Smooth muscle cell (in vitro differentiated cells): ENCODE measurements around the gene CADPS. TPM values are rescaled to one million over a fixed set of nuclear protein-coding genes. Genes with fewer than 3 reads are reported as not detected.

Experiments used
- DNase-seq: peaks from one replicate; lab custom pipeline; 2025; ENCODE audit not compliant: unreplicated experiment; lab: John Stamatoyannopoulos, UW
- H2AFZ ChIP-seq: fragments of 200-600 bp; sonication (generic); 2 replicates; pipeline ENCODE4 v1.6.0; 2016; ENCODE audit warnings: antibody characterized with exemption, low read depth, mild to moderate bottlenecking
- H3F3A ChIP-seq: fragments of 200-600 bp; sonication (generic); 2 replicates; pipeline ENCODE4 v1.6.0; 2017; ENCODE audit warnings: antibody characterized with exemption, low read depth
- H3K27ac ChIP-seq: fragments of 200-600 bp; sonication (generic); 2 replicates; pipeline ENCODE4 v1.5.1; 2016; ENCODE audit warnings: low read depth, mild to moderate bottlenecking
- H3K27me3 ChIP-seq: fragments of 200-600 bp; sonication (generic); 2 replicates; pipeline ENCODE4 v1.6.1; 2016; ENCODE audit warnings: low read depth, mild to moderate bottlenecking
- H3K36me3 ChIP-seq: fragments of 200-600 bp; sonication (generic); 2 replicates; pipeline ENCODE4 v1.5.1; 2016; ENCODE audit warnings: low read depth
- H3K4me1 ChIP-seq: fragments of 200-600 bp; sonication (generic); 2 replicates; pipeline ENCODE4 v1.5.1; 2016; ENCODE audit warnings: low read depth
- H3K4me2 ChIP-seq: fragments of 200-600 bp; sonication (generic); 2 replicates; pipeline ENCODE4 v1.6.0; 2016; ENCODE audit warnings: mild to moderate bottlenecking
- H3K4me3 ChIP-seq: fragments of 200-600 bp; sonication (generic); 2 replicates; pipeline ENCODE4 v1.5.1; 2016; ENCODE audit warnings: mild to moderate bottlenecking
- H3K79me2 ChIP-seq: fragments of 200-600 bp; sonication (generic); 2 replicates; pipeline ENCODE4 v1.6.0; 2016; ENCODE audit warnings: low read depth, mild to moderate bottlenecking
- H3K9ac ChIP-seq: fragments of 200-600 bp; sonication (generic); 2 replicates; pipeline ENCODE4 v1.6.0; 2016; ENCODE audit warnings: low read depth
- H3K9me3 ChIP-seq: fragments of 200-600 bp; sonication (generic); replicated peaks from 2 replicates; pipeline ENCODE4 v1.5.1; 2016; ENCODE audit warnings: low read depth
- H4K20me1 ChIP-seq: fragments of 200-600 bp; sonication (generic); 2 replicates; pipeline ENCODE4 v1.6.0; 2016; ENCODE audit warnings: low read depth
- WGBS: methylation state at CpG from one replicate; pipeline ENCODE4 v1.1.7; 2016; ENCODE audit warnings: low lambda C conversion rate; 5-methylcytosine and 5-hydroxymethylcytosine counted together
- polyA plus RNA-seq: library from polyadenylated mRNA; unstranded; fragments of >200 nt; fragmentation: Nextera tagmentation; extraction: Ambion mirVana; gene quantifications from 2 replicates; pipeline ENCODE4 v1.2.1, GENCODE V29; 2016
- total RNA-seq: library from RNA; depleted of rRNA; stranded (reverse); fragments of >200 nt; gene quantifications from 2 replicates; pipeline ENCODE4 v1.2.3, GENCODE V29; 2014
- TF ChIP-seq, protein P1 (sequence below): fragments of 200-600 bp; sonication (generic); IDR thresholded peaks from 2 replicates; pipeline ENCODE4 v1.5.1; 2017; ENCODE audit warnings: borderline replicate concordance, mild to moderate bottlenecking, antibody characterized with exemption; ENCODE audit not compliant: insufficient read depth, poor library complexity, severe bottlenecking

CADPS gene
- total and polyA plus RNA-seq, 2 experiments from 2014 or later: 4.4 to 38.4 TPM

DNA sequence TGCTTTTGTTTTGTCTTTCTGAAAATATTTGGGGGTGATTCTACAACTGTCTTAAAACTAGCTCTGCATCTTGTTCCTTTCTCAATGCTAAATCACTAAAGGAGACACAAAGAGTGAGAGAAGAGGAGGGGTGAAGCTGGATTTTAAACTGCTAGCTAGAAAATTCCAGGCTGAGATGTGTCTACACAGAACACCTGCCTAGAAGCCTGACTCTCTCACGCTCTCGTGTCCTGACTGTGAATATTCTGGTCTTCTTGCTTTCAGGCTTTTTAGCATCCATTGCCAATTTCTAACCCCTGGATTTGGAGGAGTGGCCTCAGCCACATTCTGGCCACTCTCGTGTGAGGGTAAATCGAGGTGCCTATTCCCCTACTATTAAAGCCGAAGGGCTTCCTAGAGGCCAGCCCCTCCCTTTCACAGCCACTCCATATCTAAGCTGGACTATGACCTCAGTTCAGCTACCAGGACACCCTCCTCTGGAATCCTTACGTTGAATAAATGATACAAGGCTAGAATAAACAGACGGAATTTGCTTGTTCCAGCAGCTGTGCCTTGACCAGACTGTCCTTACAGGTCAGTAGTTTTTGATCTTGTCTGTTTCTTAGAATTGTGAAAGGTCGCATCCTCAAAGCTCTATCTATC lies 353.6 kb downstream of the CADPS start:
- H3K4me3 ChIP-seq: no peak overlapping the region
- no peaks in the 10 kb centered on the region for H3K36me3 ChIP-seq
- peaks cover 7% of the 10 kb centered on the region for H3K27me3 ChIP-seq
- H4K20me1 ChIP-seq: no peaks in the 10 kb centered on the region
- no peak overlapping the region for H2AFZ ChIP-seq
- H3K4me2 ChIP-seq: no peak overlapping the region
- no peaks in the 10 kb centered on the region for H3F3A ChIP-seq
- no peaks in the 10 kb centered on the region for H3K79me2 ChIP-seq
- no peaks in the 10 kb centered on the region for H3K4me1 ChIP-seq
- H3K9me3 ChIP-seq: no peaks in the 10 kb centered on the region
- H3K27ac ChIP-seq: no peak overlapping the region
- WGBS: 94% methylated on average over 8 of the region's 8 CpGs
- no peak overlapping the region for H3K9ac ChIP-seq
- DNase-seq: no peak
- TF ChIP-seq, protein P1, sequence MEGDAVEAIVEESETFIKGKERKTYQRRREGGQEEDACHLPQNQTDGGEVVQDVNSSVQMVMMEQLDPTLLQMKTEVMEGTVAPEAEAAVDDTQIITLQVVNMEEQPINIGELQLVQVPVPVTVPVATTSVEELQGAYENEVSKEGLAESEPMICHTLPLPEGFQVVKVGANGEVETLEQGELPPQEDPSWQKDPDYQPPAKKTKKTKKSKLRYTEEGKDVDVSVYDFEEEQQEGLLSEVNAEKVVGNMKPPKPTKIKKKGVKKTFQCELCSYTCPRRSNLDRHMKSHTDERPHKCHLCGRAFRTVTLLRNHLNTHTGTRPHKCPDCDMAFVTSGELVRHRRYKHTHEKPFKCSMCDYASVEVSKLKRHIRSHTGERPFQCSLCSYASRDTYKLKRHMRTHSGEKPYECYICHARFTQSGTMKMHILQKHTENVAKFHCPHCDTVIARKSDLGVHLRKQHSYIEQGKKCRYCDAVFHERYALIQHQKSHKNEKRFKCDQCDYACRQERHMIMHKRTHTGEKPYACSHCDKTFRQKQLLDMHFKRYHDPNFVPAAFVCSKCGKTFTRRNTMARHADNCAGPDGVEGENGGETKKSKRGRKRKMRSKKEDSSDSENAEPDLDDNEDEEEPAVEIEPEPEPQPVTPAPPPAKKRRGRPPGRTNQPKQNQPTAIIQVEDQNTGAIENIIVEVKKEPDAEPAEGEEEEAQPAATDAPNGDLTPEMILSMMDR: no peak

DNA sequence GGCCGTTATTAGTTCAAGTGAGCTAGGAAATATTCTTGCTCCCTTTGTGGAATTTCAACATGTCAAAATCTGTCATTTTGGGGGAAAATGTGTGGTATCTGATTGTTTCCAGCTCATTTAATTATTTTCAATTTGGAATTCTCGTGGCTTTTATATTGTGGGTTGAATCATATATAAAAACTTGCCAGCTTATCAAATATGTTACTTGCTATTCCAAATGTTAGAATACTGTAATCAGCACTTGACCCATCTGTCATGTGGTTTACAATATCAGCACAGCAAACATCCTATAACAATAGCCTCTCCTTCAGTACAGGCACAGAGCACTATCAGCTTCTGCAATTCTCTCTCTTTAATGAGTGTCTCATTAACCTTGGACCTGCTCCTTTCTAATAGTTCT lies 371.7 kb downstream of the CADPS start:
- Histone ChIP-seq H3K27me3 (no peaks in the 10 kb centered on the region), H3K4me2 (no peak overlapping the region), H3F3A (no peaks in the 10 kb centered on the region), H4K20me1 (no peaks in the 10 kb centered on the region), H3K27ac (no peak overlapping the region), H3K9ac (no peak overlapping the region), H3K9me3 (no peaks in the 10 kb centered on the region), H3K36me3 (no peaks in the 10 kb centered on the region), H3K79me2 (no peaks in the 10 kb centered on the region), H3K4me1 (no peaks in the 10 kb centered on the region), H2AFZ (no peak overlapping the region), H3K4me3 (no peak overlapping the region)
- 97% methylated on average over 2 of the region's 2 CpGs for WGBS
- TF ChIP-seq, protein P1: no peak
- no peak for DNase-seq

DNA sequence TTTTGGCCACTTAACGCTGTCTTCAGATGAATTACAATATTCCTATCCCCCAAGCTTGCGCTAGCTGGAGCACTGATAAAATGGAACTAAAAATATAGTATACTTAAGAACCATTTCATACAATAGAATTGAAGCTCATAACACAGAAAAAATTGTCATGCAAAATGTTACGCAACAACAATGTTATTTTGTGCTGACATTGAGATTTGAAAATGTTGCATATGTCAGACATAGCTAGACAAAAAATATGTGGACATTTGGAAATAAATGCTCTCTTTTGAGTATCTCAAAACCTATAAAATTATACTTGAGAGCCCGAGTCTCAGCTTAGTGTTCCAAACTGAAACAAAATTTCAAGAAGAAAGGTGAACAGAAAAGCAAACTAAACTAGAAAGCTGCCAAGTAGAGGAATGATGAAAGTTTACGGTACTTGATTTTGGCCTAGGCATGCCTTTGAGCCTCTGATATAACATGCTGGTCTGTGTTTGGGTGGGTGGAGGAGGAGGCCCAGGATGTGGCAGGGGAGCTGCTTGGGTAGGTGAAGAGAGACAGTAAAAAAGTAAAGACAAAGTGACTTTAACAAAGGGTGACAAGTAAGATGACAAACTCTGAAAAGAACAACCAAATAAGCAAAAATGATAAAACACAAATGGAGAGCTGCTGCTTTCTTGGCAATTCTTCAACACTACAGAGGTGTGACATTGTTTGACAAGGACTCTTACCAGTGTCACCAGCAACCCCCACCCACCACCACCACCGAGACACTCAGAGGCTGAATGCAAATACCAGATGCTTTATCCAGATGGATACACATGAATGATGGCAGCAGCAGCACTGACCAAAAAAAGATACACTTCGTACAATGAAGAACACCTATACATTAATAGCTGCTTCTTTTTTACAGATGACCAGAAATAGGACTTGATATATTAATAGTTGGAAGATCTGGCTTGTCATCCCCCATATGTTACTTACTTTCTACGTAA lies 372.6 kb downstream of the CADPS start:
- H2AFZ ChIP-seq: no peak overlapping the region
- H3K4me1 ChIP-seq: no peaks in the 10 kb centered on the region
- H3K79me2 ChIP-seq: no peaks in the 10 kb centered on the region
- no peaks in the 10 kb centered on the region for H3K27me3 ChIP-seq
- H3K9ac ChIP-seq: no peak overlapping the region
- TF ChIP-seq, protein P1: no peak
- no peak overlapping the region for H3K27ac ChIP-seq
- no peaks in the 10 kb centered on the region for H3F3A ChIP-seq
- H3K36me3 ChIP-seq: no peaks in the 10 kb centered on the region
- H3K9me3 ChIP-seq: no peaks in the 10 kb centered on the region
- H3K4me2 ChIP-seq: no peak overlapping the region
- no peak overlapping the region for H3K4me3 ChIP-seq
- DNase-seq: no peak
- no peaks in the 10 kb centered on the region for H4K20me1 ChIP-seq
- WGBS: 77% methylated on average over 8 of the region's 8 CpGs
